Stimulated activated CD8-positive, alpha-beta memory T cell treated with anti-CD3 and anti-CD28 coated beads, Interleukin-15, amount 100 ng/mL, for 1 hour (primary cell): Measurements from ENCODE around the gene GPRC5C.
"Not testable (repeated sequence)": the region's sequence is repeated elsewhere in the genome, so short reads cannot be mapped to it uniquely, and the experiment has no call there.

Experiments used
- DNase-seq: peaks from one replicate; pipeline ENCODE4 v3.0.0-alpha.2; 2020; ENCODE audit warnings: low read depth

The GPRC5C gene

GRCh38 chr17:74431568-74432423 is at the start of gene GPRC5C:
TSS of gene GPRC5C (plus strand) at chr17:74432088. CDS start at chr17:74439777, 7,689 bp downstream.
- DNase-seq = no peak

- no peak for DNase-seq
These were observed 48.7 kb upstream of the GPRC5C start for GRCh38 chr17:74383141-74383540.

GRCh38 chr17:74385201-74385600 is 46.7 kb upstream of the GPRC5C start:
- no peak for DNase-seq

GRCh38 chr17:74386386-74386785 is 45.5 kb upstream of the GPRC5C start:
- DNase-seq = no peak

DNA sequence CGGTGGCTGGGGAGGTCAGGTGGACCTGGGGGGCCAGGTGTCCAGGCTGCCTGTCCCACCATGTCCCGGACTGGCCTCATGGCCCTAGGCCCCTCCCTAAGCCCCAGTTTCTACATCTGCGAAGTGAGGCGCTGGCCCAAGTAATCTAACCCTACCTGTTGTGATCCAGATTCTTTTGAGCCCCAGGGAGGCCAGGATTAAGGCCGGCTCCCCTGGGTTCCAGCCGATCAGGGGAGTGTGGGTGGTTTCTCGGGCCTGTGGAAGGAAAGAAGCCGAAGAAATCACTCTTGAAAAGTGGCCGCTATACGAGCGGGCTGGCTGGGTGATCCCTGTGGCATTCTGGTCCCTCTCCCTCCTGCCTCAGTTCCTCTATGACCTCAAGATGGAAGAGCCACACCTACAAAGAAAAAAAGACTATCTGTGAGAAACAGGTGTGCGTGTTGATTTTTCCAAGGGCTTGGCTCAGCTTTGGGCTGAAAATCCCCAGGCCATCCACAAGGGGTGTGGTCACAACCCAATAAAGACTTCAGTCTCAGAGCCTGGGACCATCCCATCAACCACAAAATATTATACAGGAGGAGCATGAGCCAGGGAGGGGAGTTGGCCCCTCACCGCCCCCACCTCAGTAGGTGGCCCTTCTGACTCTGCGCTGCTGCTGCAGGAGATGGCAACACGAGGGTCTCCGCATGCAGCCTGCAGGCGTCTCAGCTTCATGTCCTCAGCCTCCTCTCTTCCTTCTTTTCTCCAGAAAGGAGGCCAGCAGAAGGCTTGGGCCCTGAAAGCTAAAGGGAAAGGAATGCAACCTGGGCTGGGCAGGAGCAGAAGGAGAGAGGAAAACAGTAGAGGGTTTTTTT is 44.3 kb upstream of the GPRC5C start:
- DNase-seq = no peak

DNA sequence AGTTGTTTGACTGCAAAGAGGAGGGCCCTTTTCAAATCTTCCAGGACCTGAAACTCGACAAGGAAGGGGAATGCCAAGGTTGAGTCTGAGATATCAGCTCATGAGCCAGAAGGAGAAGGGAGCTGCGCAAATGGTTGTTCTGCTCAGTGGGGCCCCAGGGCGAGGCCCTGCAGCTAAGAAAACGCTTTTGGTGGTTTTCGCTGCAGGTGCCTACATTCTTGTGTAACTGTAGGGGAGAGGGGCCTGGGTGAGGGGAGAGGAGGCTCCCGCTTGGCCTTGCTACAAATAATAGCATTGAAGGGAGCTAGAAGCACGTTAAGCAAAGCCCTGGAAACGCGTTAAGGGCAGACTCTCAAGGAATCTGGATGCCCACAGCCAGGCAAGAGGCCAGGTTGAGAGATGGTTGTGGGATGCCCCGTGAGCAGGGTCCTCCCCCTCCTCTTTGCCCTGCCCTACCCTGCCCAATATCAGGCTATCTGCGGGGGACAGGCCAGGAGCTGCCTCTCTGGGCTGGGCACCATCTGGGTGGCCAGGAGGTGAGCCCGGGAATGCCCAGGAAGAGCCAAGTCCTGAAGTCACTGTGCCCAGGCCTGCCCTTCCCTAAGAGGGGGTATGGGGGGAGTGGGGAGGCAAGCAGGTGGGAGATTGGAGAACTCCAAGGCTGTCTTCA is 42.7 kb upstream of the GPRC5C start:
- DNase-seq = no peak

DNA sequence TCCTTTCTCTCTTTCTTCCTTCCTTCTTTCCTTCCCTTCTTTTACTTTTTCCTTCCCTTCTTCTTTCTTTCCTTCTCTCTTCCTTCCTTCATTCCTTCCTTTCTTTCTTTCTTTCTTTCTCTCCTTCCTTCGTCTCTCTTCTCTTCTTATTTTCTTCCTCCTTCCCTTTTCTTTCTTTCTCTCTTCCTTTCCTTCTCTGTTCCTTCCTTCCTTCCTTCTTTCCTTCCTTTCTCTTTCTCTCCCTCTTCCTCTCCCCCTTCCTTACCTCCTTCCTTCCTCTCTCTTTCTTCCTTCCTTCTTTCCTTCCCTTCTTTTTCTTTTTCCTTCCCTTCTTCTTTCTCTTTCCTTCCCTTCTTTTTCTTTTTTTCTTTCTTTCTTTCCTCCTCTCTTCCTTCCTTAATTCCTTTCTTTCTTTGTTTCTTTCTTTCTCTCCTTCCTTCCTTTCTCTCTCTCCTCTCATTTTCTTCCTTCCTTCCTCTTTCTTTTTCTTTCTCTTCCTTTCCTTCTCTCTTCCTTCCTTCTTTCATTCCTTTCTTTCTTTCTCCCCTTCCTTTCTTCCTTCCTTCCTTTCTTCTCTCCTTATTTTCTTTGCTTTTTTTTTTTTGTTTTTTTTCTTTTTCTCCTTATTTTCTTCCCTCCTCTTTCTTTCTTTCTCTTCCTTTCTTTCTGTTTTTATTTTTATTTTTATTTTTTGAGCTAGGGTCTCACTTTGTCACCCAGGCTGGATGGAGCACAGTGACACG is 41.8 kb upstream of the GPRC5C start:
- DNase-seq = no peak

DNA sequence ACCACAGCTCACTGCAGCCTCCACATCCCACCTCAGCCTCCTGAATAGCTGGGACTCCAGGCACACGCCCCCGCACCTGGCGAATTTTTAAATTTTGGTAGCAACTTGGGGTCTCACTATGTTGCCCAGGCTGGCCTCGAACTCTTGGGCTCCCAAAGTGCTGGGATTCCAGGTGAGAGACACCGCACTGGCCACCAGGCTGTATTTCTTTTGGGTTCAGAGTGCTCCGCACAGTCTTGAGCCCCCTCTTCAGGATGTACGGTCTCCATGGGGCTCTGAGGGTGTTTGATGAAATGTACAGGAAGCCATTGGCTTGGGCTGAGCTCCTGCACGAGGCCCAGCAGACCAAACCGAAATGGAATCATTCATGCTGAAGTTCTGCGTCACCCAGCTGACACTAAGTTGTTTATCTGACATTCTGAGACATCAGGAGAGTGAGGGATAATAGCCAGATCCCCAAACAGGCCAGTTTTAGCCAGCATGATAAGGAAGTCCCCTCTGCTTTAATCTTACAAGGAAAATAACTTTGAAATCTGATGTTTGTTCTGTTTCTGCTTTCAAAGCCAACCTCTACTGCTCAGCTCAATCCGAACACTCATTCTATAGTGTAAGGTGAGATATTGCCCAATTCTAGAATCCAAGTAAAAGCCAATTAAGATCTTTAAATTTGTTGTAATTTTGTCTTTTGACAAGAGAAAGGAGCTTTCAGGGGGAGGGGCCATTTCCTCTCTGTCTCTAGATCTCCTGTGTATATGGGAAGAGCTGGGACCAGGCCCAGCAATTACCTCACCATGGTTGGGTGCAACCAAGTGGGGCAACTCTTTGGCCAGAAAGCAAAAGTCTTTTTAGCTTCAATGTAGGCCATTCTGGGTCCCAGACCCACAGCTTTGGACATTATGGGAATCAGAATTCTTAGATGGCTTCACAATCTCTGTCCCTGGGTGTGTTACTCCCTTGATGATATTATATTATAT is 40.9 kb upstream of the GPRC5C start:
- no peak for DNase-seq

- no peak for DNase-seq
These were observed 40.1 kb upstream of the GPRC5C start for GRCh38 chr17:74391771-74392170.

- no peak for DNase-seq
These were observed 39.0 kb upstream of the GPRC5C start for GRCh38 chr17:74392848-74393247.

DNA sequence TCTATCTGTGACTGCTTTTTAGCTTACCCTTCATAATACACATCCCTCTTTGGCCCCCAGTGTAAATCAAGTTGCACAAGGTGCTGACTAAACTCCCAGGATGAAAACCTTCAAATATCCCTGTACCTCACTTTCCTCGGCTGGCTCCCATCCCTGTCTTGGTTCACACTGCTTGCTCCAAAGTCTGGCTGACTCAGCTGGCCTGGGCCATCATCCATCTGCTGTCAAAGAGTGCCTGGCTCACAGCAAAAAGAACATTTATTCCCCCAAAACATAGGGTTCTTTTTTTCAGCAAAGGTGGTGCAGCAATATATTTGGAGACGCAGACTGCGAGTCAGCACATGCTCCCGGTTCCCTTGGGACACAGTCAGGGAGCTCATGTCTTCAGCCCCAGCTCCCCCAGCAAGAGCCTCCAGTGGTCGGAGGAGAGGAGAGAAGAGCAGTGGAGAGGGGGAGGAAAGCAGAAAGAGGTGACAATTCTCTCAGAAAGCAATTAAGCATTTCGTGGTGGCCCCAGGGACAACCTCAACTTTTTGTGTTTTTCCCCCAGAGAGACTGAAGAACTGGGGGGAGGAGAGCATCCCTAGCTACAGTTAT is 38.4 kb upstream of the GPRC5C start:
- no peak for DNase-seq

GRCh38 chr17:74394275-74394950 is 37.5 kb upstream of the GPRC5C start:
- DNase-seq = no peak

DNA sequence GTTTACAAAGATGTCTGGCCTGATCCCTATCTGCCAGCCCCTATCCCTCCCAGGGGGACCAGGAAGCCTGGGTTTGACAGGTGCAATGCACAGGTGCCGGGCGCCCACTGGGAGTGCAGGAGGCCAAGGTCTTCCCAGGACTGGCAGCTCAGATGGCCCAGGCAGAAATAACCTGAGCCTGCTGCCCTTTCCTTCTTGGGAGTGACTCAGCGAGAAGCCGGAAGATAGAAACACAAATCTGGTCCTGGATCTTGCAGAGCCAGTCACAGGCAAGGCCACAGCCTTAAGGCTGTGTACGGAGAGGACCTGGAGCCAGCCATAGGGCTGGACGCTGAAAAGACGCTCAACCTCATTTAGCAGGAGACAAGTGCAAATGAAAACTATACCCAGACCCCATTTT is 36.9 kb upstream of the GPRC5C start:
- no peak for DNase-seq

DNA sequence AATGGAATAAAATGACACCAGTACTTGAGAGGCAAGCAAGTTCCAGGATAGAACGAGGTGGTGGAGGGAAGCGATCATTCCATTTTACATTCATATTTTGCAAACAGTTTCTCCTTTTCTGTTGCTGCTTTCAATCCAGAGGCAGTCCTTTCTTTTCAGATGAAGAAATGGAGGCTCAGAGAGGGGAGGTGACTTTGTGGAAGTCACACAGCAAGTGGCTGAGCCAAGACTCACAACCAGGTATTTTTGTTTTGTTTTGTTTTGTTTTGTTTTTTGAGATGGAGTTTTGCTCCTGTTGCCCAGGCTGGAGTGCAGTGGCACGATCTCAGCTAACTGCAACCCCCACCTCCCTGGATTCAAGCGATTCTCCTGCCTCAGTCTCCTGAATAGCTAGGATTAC is 35.3 kb upstream of the GPRC5C start:
- no peak for DNase-seq

DNA sequence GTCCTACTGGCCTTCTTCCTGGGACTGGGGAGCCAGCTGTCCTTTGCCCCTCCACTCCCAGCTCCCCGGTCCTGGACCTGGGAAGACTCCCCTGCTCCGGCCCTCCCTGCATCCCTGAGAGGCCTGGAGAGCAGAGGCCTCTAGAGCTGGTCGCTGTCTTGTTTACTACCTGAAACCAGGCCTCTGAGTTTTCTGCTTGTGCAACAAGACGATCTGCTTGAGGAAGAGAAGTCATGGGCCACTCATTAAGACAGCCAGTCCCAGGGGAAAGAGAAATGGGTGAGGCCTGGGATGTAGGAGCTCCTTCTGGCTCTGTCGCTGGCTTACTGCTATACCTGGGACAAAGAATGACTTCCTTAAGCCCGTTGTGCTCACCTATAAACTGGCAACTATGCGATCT is 29.8 kb upstream of the GPRC5C start:
- no peak for DNase-seq

- no peak for DNase-seq
These were observed 28.3 kb upstream of the GPRC5C start for GRCh38 chr17:74403512-74404137.

- no peak for DNase-seq
These were observed 27.7 kb upstream of the GPRC5C start for GRCh38 chr17:74404218-74404617.

GRCh38 chr17:74404789-74405188 is 27.1 kb upstream of the GPRC5C start:
- no peak for DNase-seq

- not testable (repeated sequence) for DNase-seq
These were observed 26.6 kb upstream of the GPRC5C start for GRCh38 chr17:74405311-74405710.
